ENCODE results near the gene ATOSA. TPM values are rescaled to one million over a fixed set of nuclear protein-coding genes. Genes with fewer than 3 reads are reported as not detected.

Gene ATOSA
- total RNA-seq, 1 donor from 2014 or later, result 37.8 TPM

- Mint-ChIP-seq H3K9me3 (ENCODE audit: unreplicated experiment) (peaks cover 3% of the 10 kb centered on the region), H3K27ac (ENCODE audit: unreplicated experiment) (no peak overlapping the region), H3K36me3 (ENCODE audit: unreplicated experiment) (no peaks in the 10 kb centered on the region), H3K4me3 (ENCODE audit: unreplicated experiment) (no peak overlapping the region), H3K27me3 (ENCODE audit: unreplicated experiment) (peaks cover 2% of the 10 kb centered on the region), H3K4me1 (ENCODE audit: low read depth, unreplicated experiment) (no peaks in the 10 kb centered on the region)
- DNase-seq, result no peak
- TF ChIP-seq CTCF (IDR thresholded peaks at IDR 0.05; ENCODE audit: partially characterized antibody, unreplicated experiment), result no peak
These were observed 35.8 kb upstream of the ATOSA start for GRCh38 chr15:52714968-52715367.

- no peak overlapping the region for H3K27ac Mint-ChIP-seq (ENCODE audit: unreplicated experiment)
- no peak overlapping the region for H3K4me3 Mint-ChIP-seq (ENCODE audit: unreplicated experiment)
- peaks cover 6% of the 10 kb centered on the region for H3K27me3 Mint-ChIP-seq (ENCODE audit: unreplicated experiment)
- no peak for DNase-seq
- TF ChIP-seq CTCF (IDR thresholded peaks at IDR 0.05; ENCODE audit: partially characterized antibody, unreplicated experiment), result no peak
- no peaks in the 10 kb centered on the region for H3K36me3 Mint-ChIP-seq (ENCODE audit: unreplicated experiment)
- H3K9me3 Mint-ChIP-seq (ENCODE audit: unreplicated experiment), result peaks cover 2% of the 10 kb centered on the region
- H3K4me1 Mint-ChIP-seq (ENCODE audit: low read depth, unreplicated experiment), result no peaks in the 10 kb centered on the region
These were observed 31.7 kb upstream of the ATOSA start for GRCh38 chr15:52710708-52711389.

- no peak for TF ChIP-seq CTCF (IDR thresholded peaks at IDR 0.05; ENCODE audit: partially characterized antibody, unreplicated experiment)
- H3K4me1 Mint-ChIP-seq (ENCODE audit: low read depth, unreplicated experiment), result no peaks in the 10 kb centered on the region
- DNase-seq, result no peak
- peaks cover 6% of the 10 kb centered on the region for H3K27me3 Mint-ChIP-seq (ENCODE audit: unreplicated experiment)
- H3K36me3 Mint-ChIP-seq (ENCODE audit: unreplicated experiment), result no peaks in the 10 kb centered on the region
- H3K4me3 Mint-ChIP-seq (ENCODE audit: unreplicated experiment), result no peak overlapping the region
- peaks cover 2% of the 10 kb centered on the region for H3K9me3 Mint-ChIP-seq (ENCODE audit: unreplicated experiment)
- no peak overlapping the region for H3K27ac Mint-ChIP-seq (ENCODE audit: unreplicated experiment)
These were observed 31.0 kb upstream of the ATOSA start for GRCh38 chr15:52710050-52710707.

- no peak for TF ChIP-seq CTCF (IDR thresholded peaks at IDR 0.05; ENCODE audit: partially characterized antibody, unreplicated experiment)
- no peak overlapping the region for H3K27ac Mint-ChIP-seq (ENCODE audit: unreplicated experiment)
- H3K9me3 Mint-ChIP-seq (ENCODE audit: unreplicated experiment), result peaks cover 2% of the 10 kb centered on the region
- H3K27me3 Mint-ChIP-seq (ENCODE audit: unreplicated experiment), result peaks cover 6% of the 10 kb centered on the region
- peak overlapping the region; percentile 66 for H3K4me3 Mint-ChIP-seq (ENCODE audit: unreplicated experiment)
- H3K36me3 Mint-ChIP-seq (ENCODE audit: unreplicated experiment), result no peaks in the 10 kb centered on the region
- peak; percentile 35 for DNase-seq
- H3K4me1 Mint-ChIP-seq (ENCODE audit: low read depth, unreplicated experiment), result no peaks in the 10 kb centered on the region
These were observed 30.2 kb upstream of the ATOSA start for GRCh38 chr15:52709187-52709981.
